Cortex of kidney (tissue), 1 donor: Measurements from ENCODE around the gene TSC22D1.

Experiments
- DNase-seq: peaks from one replicate; lab custom pipeline; 2025; lab: John Stamatoyannopoulos, UW

Gene TSC22D1

GRCh38 chr13:44382635-44383145 lies 193.4 kb downstream of the TSC22D1 start:
- DNase-seq, result no peak
